ENCODE measurements around the gene PI4K2B. TPM values are rescaled to one million over a fixed set of nuclear protein-coding genes. Genes with fewer than 3 reads are reported as not detected.

PI4K2B gene
- total and polyA plus RNA-seq, 2 of the 13 experiments (the other 11 are each of a cell fraction or from before 2014, with no cell fraction given) = 6.9 to 25.8 TPM

GRCh38 chr4:25234390-25235370 is 847 bp downstream of the PI4K2B start (continued):
- TF ChIP-seq ZBTB37 (CRISPR knock-in tag; IDR thresholded peaks at IDR 0.05) (no peak), ADNP (CRISPR knock-in tag; IDR thresholded peaks at IDR 0.05) (no peak), ZNF891 (CRISPR knock-in tag; IDR thresholded peaks at IDR 0.05) (peak; percentile 4; the same call in 1 of the 2 replicates), KDM5A (IDR thresholded peaks at IDR 0.05; ENCODE audit: borderline replicate concordance, low read length) (peak; percentile 19; the same call in 1 of the 2 replicates), ARID3A (IDR thresholded peaks at IDR 0.05; ENCODE audit: low read depth, low read length) (peak; percentile 40), ZNF777 (CRISPR knock-in tag; IDR thresholded peaks at IDR 0.05) (0 out of 2 replicates have a peak, but pooled peaks have one; percentile 38), ZNF572 (CRISPR knock-in tag; IDR thresholded peaks at IDR 0.05) (no peak), CTCF (CRISPR knock-in tag; IDR thresholded peaks at IDR 0.05) (peak; percentile 33), SRSF9 (IDR thresholded peaks at IDR 0.05; ENCODE audit: borderline replicate concordance, insufficient read depth, low read depth, low read length, poor library complexity, severe bottlenecking) (no peak), MED13 (CRISPR knock-in tag; IDR thresholded peaks at IDR 0.05) (no peak), HMGXB4 (CRISPR knock-in tag; IDR thresholded peaks at IDR 0.05; ENCODE audit: borderline replicate concordance in 1 of 2, low read depth in 1 of 2) (peak; percentile 52 to 67; a peak in 2 of 4 replicates), NCOA1 (CRISPR knock-in tag; IDR thresholded peaks at IDR 0.05) (peak; percentile 66; the same call in 1 of the 2 replicates), SOX6 (IDR thresholded peaks at IDR 0.05) (no peak), SOX6 (CRISPR knock-in tag; IDR thresholded peaks at IDR 0.05) (0 out of 2 replicates have a peak, but pooled peaks have one; percentile 34), ASH2L (IDR thresholded peaks at IDR 0.05; ENCODE audit: insufficient read length, low read depth, low read length) (peak; percentile 53), NFYB (CRISPR knock-in tag; IDR thresholded peaks at IDR 0.05) (peak; percentile 33; the same call in 1 of the 2 replicates), HOXA5 (CRISPR knock-in tag; IDR thresholded peaks at IDR 0.05) (no peak), DRAP1 (CRISPR knock-in tag; IDR thresholded peaks at IDR 0.05) (0 out of 2 replicates have a peak, but pooled peaks have one; percentile 7), KMT2B (CRISPR knock-in tag; IDR thresholded peaks at IDR 0.05) (peak; percentile 34; the same call in 1 of the 2 replicates)

Data from HepG2 (cell line).